ENCODE results near the gene GNG7. TPM values are rescaled to one million over a fixed set of nuclear protein-coding genes. Genes with fewer than 3 reads are reported as not detected.

The GNG7 gene
- total RNA-seq, 1 experiment from 2014 or later: 1.1 TPM

DNA sequence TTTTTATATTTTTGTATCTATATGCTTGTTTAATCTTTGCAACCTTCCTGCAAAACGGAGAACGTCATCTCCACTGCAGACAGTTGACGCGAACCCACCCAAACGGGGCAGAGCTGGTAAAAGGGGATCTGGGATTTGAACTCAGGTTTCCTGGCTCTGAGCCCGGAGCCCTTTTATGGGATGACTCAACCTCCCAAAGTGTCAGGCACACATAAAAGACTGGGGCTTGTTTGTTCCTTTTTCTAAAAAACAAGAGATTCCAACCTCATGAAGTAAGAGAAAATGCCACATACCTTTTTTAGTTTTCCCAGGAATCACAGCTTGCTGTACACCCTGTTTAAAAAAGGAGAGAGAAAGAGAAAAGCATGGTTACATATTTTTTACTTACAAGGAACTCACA, 147.6 kb downstream of the GNG7 start:
- Histone ChIP-seq H3K4me2 (ENCODE audit: low read length) (peak overlapping the region; percentile 37; the same call in 1 of the 2 replicates), H3F3A (ENCODE audit: low read length, unreplicated experiment) (no peaks in the 10 kb centered on the region), H3K9me2 (replicated peaks; ENCODE audit: low read length) (no peaks in the 10 kb centered on the region), H3K27ac (ENCODE audit: low read length) (peak overlapping the region; percentile 46), H3K9me3 (ENCODE audit: low read length) (no peaks in the 10 kb centered on the region), H3K79me2 (ENCODE audit: low read length) (no peaks in the 10 kb centered on the region), H2AFZ (ENCODE audit: low read length) (no peak overlapping the region), H3K4me1 (ENCODE audit: insufficient read depth, low read length) (peaks cover 22% of the 10 kb centered on the region), H3K27me3 (ENCODE audit: low read length) (no peaks in the 10 kb centered on the region), H3K36me3 (ENCODE audit: low read depth, low read length) (no peaks in the 10 kb centered on the region), H3K4me3 (ENCODE audit: low read length) (no peak overlapping the region), H4K20me1 (ENCODE audit: low read length) (no peaks in the 10 kb centered on the region), H3K9ac (ENCODE audit: low read length) (no peak overlapping the region)
- POLR2A ChIA-PET (ENCODE audit: unreplicated experiment): interaction anchor here (0.7 kb wide), 1 partner anchor 64 kb away, joined by 12 read pairs; no protein-coding TSS in a partner anchor
- BruUV-seq (replicated peaks): no TSS peak
- CTCF ChIA-PET: no interaction called here
- TF ChIP-seq, protein P1, sequence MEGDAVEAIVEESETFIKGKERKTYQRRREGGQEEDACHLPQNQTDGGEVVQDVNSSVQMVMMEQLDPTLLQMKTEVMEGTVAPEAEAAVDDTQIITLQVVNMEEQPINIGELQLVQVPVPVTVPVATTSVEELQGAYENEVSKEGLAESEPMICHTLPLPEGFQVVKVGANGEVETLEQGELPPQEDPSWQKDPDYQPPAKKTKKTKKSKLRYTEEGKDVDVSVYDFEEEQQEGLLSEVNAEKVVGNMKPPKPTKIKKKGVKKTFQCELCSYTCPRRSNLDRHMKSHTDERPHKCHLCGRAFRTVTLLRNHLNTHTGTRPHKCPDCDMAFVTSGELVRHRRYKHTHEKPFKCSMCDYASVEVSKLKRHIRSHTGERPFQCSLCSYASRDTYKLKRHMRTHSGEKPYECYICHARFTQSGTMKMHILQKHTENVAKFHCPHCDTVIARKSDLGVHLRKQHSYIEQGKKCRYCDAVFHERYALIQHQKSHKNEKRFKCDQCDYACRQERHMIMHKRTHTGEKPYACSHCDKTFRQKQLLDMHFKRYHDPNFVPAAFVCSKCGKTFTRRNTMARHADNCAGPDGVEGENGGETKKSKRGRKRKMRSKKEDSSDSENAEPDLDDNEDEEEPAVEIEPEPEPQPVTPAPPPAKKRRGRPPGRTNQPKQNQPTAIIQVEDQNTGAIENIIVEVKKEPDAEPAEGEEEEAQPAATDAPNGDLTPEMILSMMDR (conservative IDR thresholded peaks at IDR 0.05; ENCODE audit: low read depth, low read length): no peak
- TF ChIP-seq EZH2 (IDR thresholded peaks at IDR 0.05; ENCODE audit: low read length, unreplicated experiment): no peak
- no peak for TF ChIP-seq EZH2phosphoT487 (IDR thresholded peaks at IDR 0.05; ENCODE audit: borderline replicate concordance, low read length)
- peak; percentile 79 for DNase-seq
- peak; percentile 40 for ATAC-seq
- intact Hi-C loops (cut with micrococcal nuclease): no loop called here

- ATAC-seq (no peak), DNase-seq (no peak)
- no peak overlapping the region for H2AFZ ChIP-seq (ENCODE audit: low read length)
- intact Hi-C loops (cut with micrococcal nuclease): no loop called here
- H3K4me1 ChIP-seq (ENCODE audit: insufficient read depth, low read length): peaks cover 27% of the 10 kb centered on the region
- ChIA-PET POLR2A (ENCODE audit: unreplicated experiment) (interaction anchor here (0.5 to 1.4 kb wide), 5 partner anchors 10 to 78 kb away, joined by 3 to 13 read pairs (median 3); partner anchors contain the start of gene GADD45B), CTCF (interaction anchor here (0.5 to 0.7 kb wide), 2 partner anchors 50 to 59 kb away, joined by 3 to 4 read pairs; no protein-coding TSS in a partner anchor)
- no peaks in the 10 kb centered on the region for H3K36me3 ChIP-seq (ENCODE audit: low read depth, low read length)
- no peaks in the 10 kb centered on the region for H3F3A ChIP-seq (ENCODE audit: low read length, unreplicated experiment)
- no peak overlapping the region for H3K27ac ChIP-seq (ENCODE audit: low read length)
- no peak overlapping the region for H3K4me2 ChIP-seq (ENCODE audit: low read length)
- H3K9me3 ChIP-seq (ENCODE audit: low read length): no peaks in the 10 kb centered on the region
- H3K9ac ChIP-seq (ENCODE audit: low read length): no peak overlapping the region
- H3K27me3 ChIP-seq (ENCODE audit: low read length): no peaks in the 10 kb centered on the region
- H3K4me3 ChIP-seq (ENCODE audit: low read length): no peak overlapping the region
- H4K20me1 ChIP-seq (ENCODE audit: low read length): no peaks in the 10 kb centered on the region
- H3K79me2 ChIP-seq (ENCODE audit: low read length): no peaks in the 10 kb centered on the region
- no peak for TF ChIP-seq EZH2phosphoT487 (IDR thresholded peaks at IDR 0.05; ENCODE audit: borderline replicate concordance, low read length)
- TF ChIP-seq EZH2 (IDR thresholded peaks at IDR 0.05; ENCODE audit: low read length, unreplicated experiment): no peak
- TF ChIP-seq, protein P1 (conservative IDR thresholded peaks at IDR 0.05; ENCODE audit: low read depth, low read length): no peak
- no peaks in the 10 kb centered on the region for H3K9me2 ChIP-seq (replicated peaks; ENCODE audit: low read length)
- no TSS peak for BruUV-seq (replicated peaks)
These were observed 149.0 kb downstream of the GNG7 start for GRCh38 chr19:2553510-2553909.

- Histone ChIP-seq H3K79me2 (ENCODE audit: low read length) (no peaks in the 10 kb centered on the region), H3K9me2 (replicated peaks; ENCODE audit: low read length) (no peaks in the 10 kb centered on the region), H3K4me2 (ENCODE audit: low read length) (peak overlapping the region; percentile 89), H2AFZ (ENCODE audit: low read length) (peak overlapping the region; percentile 75), H3K4me3 (ENCODE audit: low read length) (peak overlapping the region; percentile 67), H4K20me1 (ENCODE audit: low read length) (no peaks in the 10 kb centered on the region), H3K36me3 (ENCODE audit: low read depth, low read length) (no peaks in the 10 kb centered on the region), H3K9me3 (ENCODE audit: low read length) (no peaks in the 10 kb centered on the region), H3K4me1 (ENCODE audit: insufficient read depth, low read length) (peaks cover 27% of the 10 kb centered on the region), H3K27ac (ENCODE audit: low read length) (peak overlapping the region; percentile 6), H3K27me3 (ENCODE audit: low read length) (no peaks in the 10 kb centered on the region), H3F3A (ENCODE audit: low read length, unreplicated experiment) (no peaks in the 10 kb centered on the region), H3K9ac (ENCODE audit: low read length) (no peak overlapping the region)
- intact Hi-C loops (cut with micrococcal nuclease): no loop called here
- CTCF ChIA-PET: interaction anchor here (0.5 to 0.7 kb wide), 3 partner anchors 27 to 49 kb away, joined by 3 to 6 read pairs (median 3); no protein-coding TSS in a partner anchor
- BruUV-seq (replicated peaks): no TSS peak
- TF ChIP-seq, protein P1 (conservative IDR thresholded peaks at IDR 0.05; ENCODE audit: low read depth, low read length): no peak
- TF ChIP-seq EZH2 (IDR thresholded peaks at IDR 0.05; ENCODE audit: low read length, unreplicated experiment) (no peak), EZH2phosphoT487 (IDR thresholded peaks at IDR 0.05; ENCODE audit: borderline replicate concordance, low read length) (no peak)
- POLR2A ChIA-PET (ENCODE audit: unreplicated experiment): interaction anchor here (0.6 to 1.4 kb wide), 4 partner anchors 9 to 90 kb away, joined by 3 to 18 read pairs (median 8); partner anchors contain the start of gene GADD45B
- DNase-seq (peak; percentile 61), ATAC-seq (peak; percentile 55)
These were observed 149.6 kb downstream of the GNG7 start for GRCh38 chr19:2552859-2553258.
